ENCODE measurements around the gene TXNRD2. TPM values are rescaled to one million over a fixed set of nuclear protein-coding genes. Genes with fewer than 3 reads are reported as not detected.

TXNRD2 gene
- total RNA-seq, 1 donor from 2014 or later, result 0.19 TPM

GRCh38 chr22:19853879-19854777, 87.5 kb downstream of the TXNRD2 start:
- Histone ChIP-seq H2AFZ (replicated peaks) (peak overlapping the region; percentile 43), H3K79me2 (ENCODE audit: low read depth) (peaks cover 45% of the 10 kb centered on the region)
- TF ChIP-seq, protein P1, sequence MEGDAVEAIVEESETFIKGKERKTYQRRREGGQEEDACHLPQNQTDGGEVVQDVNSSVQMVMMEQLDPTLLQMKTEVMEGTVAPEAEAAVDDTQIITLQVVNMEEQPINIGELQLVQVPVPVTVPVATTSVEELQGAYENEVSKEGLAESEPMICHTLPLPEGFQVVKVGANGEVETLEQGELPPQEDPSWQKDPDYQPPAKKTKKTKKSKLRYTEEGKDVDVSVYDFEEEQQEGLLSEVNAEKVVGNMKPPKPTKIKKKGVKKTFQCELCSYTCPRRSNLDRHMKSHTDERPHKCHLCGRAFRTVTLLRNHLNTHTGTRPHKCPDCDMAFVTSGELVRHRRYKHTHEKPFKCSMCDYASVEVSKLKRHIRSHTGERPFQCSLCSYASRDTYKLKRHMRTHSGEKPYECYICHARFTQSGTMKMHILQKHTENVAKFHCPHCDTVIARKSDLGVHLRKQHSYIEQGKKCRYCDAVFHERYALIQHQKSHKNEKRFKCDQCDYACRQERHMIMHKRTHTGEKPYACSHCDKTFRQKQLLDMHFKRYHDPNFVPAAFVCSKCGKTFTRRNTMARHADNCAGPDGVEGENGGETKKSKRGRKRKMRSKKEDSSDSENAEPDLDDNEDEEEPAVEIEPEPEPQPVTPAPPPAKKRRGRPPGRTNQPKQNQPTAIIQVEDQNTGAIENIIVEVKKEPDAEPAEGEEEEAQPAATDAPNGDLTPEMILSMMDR (IDR thresholded peaks at IDR 0.05), result no peak
- TF ChIP-seq EZH2phosphoT487 (IDR thresholded peaks at IDR 0.05), result no peak
- TF ChIP-seq EZH2 (IDR thresholded peaks at IDR 0.05), result no peak

DNA sequence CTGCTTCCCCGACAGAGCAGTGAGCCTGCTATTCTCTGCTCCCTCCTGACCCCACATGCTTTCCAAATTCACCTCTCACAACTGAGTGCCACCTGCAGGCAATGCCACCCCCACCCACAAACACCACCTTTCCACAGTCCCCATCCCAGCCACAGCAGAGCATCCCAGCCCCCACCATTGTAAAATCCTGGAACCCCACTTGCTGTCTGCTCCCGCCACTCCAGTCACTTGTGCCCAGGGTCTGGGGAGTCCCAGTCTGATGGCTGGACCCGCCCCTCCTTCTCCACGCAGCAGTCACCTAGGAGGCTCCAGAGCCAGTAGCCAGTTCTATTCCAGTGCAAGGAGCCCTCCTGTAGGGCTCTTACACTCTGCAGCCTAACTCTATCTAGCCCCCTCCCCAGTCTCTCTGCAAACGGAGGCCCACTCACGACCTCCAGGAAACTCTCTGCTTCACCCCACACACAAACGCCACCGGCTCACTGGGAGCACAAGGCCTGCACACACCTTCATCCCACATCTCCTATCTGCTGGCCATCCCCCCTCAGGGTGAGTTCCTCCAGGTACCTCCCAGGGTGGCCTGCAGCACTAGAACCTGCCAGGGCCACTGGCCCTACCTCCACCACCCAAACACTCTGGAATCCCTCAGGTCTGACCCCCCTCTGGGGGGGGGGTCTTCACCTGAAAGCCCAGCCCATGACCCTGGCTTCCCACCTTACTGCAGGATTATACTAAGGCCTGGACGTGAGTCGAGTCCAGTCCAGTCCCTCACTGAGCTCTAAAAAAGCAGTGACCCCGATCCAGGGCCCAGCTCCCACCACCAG, 88.3 kb downstream of the TXNRD2 start:
- DNase-seq (ENCODE audit: low spot score), result no peak
- Histone ChIP-seq H4K20me1 (ENCODE audit: low read depth) (peaks cover 49% of the 10 kb centered on the region), H3K4me2 (peak overlapping the region; percentile 90), H3K9me3 (ENCODE audit: low read depth) (no peaks in the 10 kb centered on the region), H3K27ac (no peak overlapping the region), H3K4me1 (peaks cover 17% of the 10 kb centered on the region), H3K27me3 (no peaks in the 10 kb centered on the region), H3K9ac (peak overlapping the region; percentile 72), H3K79me2 (ENCODE audit: low read depth) (peaks cover 45% of the 10 kb centered on the region), H3F3A (ENCODE audit: low read depth) (no peaks in the 10 kb centered on the region), H3K36me3 (no peaks in the 10 kb centered on the region), H2AFZ (replicated peaks) (no peak overlapping the region), H3K4me3 (peak overlapping the region; percentile 72)
- peak overlapping the region; percentile 95 for H3K27ac Mint-ChIP-seq
- H3K36me3 Mint-ChIP-seq, result peaks cover 23% of the 10 kb centered on the region
- TF ChIP-seq, protein P1 (IDR thresholded peaks at IDR 0.05), result no peak
- no peak for TF ChIP-seq EZH2phosphoT487 (IDR thresholded peaks at IDR 0.05)
- peak overlapping the region; percentile 95 for H3K4me3 Mint-ChIP-seq
- H3K27me3 Mint-ChIP-seq (ENCODE audit: insufficient read depth, low read depth), result no peaks in the 10 kb centered on the region
- no peaks in the 10 kb centered on the region for H3K9me3 Mint-ChIP-seq
- H3K4me1 Mint-ChIP-seq, result peaks cover 29% of the 10 kb centered on the region

More at GRCh38 chr22:19853879-19854777, 87.5 kb downstream of the TXNRD2 start:
- Mint-ChIP-seq H3K36me3 (peaks cover 23% of the 10 kb centered on the region), H3K4me1 (peaks cover 29% of the 10 kb centered on the region), H3K27ac (peak overlapping the region; percentile 95), H3K27me3 (ENCODE audit: insufficient read depth, low read depth) (no peaks in the 10 kb centered on the region), H3K4me3 (peak overlapping the region; percentile 95), H3K9me3 (no peaks in the 10 kb centered on the region)
- Histone ChIP-seq H3F3A (ENCODE audit: low read depth) (no peaks in the 10 kb centered on the region), H3K9me3 (ENCODE audit: low read depth) (no peaks in the 10 kb centered on the region), H3K36me3 (no peaks in the 10 kb centered on the region), H4K20me1 (ENCODE audit: low read depth) (peaks cover 43% of the 10 kb centered on the region), H3K27ac (peak overlapping the region; percentile 50), H3K4me1 (peaks cover 17% of the 10 kb centered on the region), H3K4me2 (peak overlapping the region; percentile 90), H3K4me3 (peak overlapping the region; percentile 72), H3K27me3 (no peaks in the 10 kb centered on the region), H3K9ac (peak overlapping the region; percentile 72)
- DNase-seq (ENCODE audit: low spot score), result no peak

GRCh38 chr22:19852177-19852781, 89.3 kb downstream of the TXNRD2 start:
- H4K20me1 ChIP-seq (ENCODE audit: low read depth), result peaks cover 49% of the 10 kb centered on the region
- H3K9me3 ChIP-seq (ENCODE audit: low read depth), result no peaks in the 10 kb centered on the region
- no peak overlapping the region for H3K4me2 ChIP-seq
- TF ChIP-seq, protein P1 (IDR thresholded peaks at IDR 0.05), result no peak
- TF ChIP-seq EZH2phosphoT487 (IDR thresholded peaks at IDR 0.05) (no peak), EZH2 (IDR thresholded peaks at IDR 0.05) (no peak)
- Mint-ChIP-seq H3K4me3 (peak overlapping the region; percentile 95), H3K9me3 (no peaks in the 10 kb centered on the region), H3K36me3 (peaks cover 23% of the 10 kb centered on the region), H3K27me3 (ENCODE audit: insufficient read depth, low read depth) (no peaks in the 10 kb centered on the region), H3K27ac (no peak overlapping the region), H3K4me1 (peaks cover 29% of the 10 kb centered on the region)
- peaks cover 50% of the 10 kb centered on the region for H3K79me2 ChIP-seq (ENCODE audit: low read depth)
- DNase-seq (ENCODE audit: low spot score), result no peak
- H3K36me3 ChIP-seq, result no peaks in the 10 kb centered on the region
- no peak overlapping the region for H3K4me3 ChIP-seq
- H3K27me3 ChIP-seq, result no peaks in the 10 kb centered on the region
- H3K9ac ChIP-seq, result no peak overlapping the region
- peaks cover 17% of the 10 kb centered on the region for H3K4me1 ChIP-seq
- H2AFZ ChIP-seq (replicated peaks), result no peak overlapping the region
- no peaks in the 10 kb centered on the region for H3F3A ChIP-seq (ENCODE audit: low read depth)
- no peak overlapping the region for H3K27ac ChIP-seq
